Naive thymus-derived CD8-positive, alpha-beta T cell (primary cell): ENCODE measurements around the gene KLRF1. TPM values are rescaled to one million over a fixed set of nuclear protein-coding genes. Genes with fewer than 3 reads are reported as not detected.

Experiments used
- ATAC-seq, 2 donors: fragments of 150-1000 bp; cut with Tn5 transposase in 1 of 2; sonication (Bioruptor Pico), chemical (Tn5 transposase) in 1 of 2; 1 replicate in 1 of 2; 2 replicates in 1 of 2; pipeline ENCODE4 v1.10.0; 2021; ENCODE audit warnings: mild to moderate bottlenecking in 2 of 2, moderate library complexity in 2 of 2
- POLR2A ChIA-PET: fragments of 350-600 bp; sonication (Branson Sonifier 250); formaldehyde crosslinking; loops from one replicate; lab custom pipeline; 2021; ENCODE audit warnings: antibody characterized with exemption; lab: Charles Lee
- DNase-seq, 10 donors: peaks; one replicate each; pipeline versions ENCODE4 v3.0.0 to v3.0.0-alpha.2; 2020 to 2022
- H3K27ac Mint-ChIP-seq, 10 donors: one replicate each; pipeline ENCODE4 v1.8.0; 2020 to 2022; ENCODE audit warnings: mild to moderate bottlenecking in 10 of 10, mixed read lengths in 10 of 10, moderate library complexity in 4 of 10, inconsistent platforms in 1 of 10
- H3K27me3 Mint-ChIP-seq, 5 donors: one replicate each; pipeline ENCODE4 v1.8.0; 2021 to 2022; ENCODE audit warnings: mixed read lengths in 5 of 5
- H3K36me3 Mint-ChIP-seq, 3 donors: one replicate each; pipeline ENCODE4 v1.8.0; 2020 to 2022; ENCODE audit warnings: mixed read lengths in 3 of 3, mild to moderate bottlenecking in 2 of 3, inconsistent platforms in 1 of 3
- H3K4me1 Mint-ChIP-seq, 4 donors: one replicate each; pipeline ENCODE4 v1.8.0; 2021 to 2022; ENCODE audit warnings: mixed read lengths in 4 of 4
- H3K4me3 Mint-ChIP-seq, 10 donors: one replicate each; pipeline ENCODE4 v1.8.0; 2020 to 2022; ENCODE audit warnings: mild to moderate bottlenecking in 10 of 10, mixed read lengths in 10 of 10, moderate library complexity in 6 of 10, inconsistent platforms in 1 of 10
- H3K9me3 Mint-ChIP-seq, 9 donors: one replicate each; pipeline ENCODE4 v1.8.0; 2020 to 2022; ENCODE audit warnings: mixed read lengths in 9 of 9, mild to moderate bottlenecking in 3 of 9, inconsistent platforms in 1 of 9, moderate library complexity in 1 of 9
- polyA plus RNA-seq, 3 donors: library from polyadenylated mRNA; unstranded; fragments of 300-500 nt; fragmentation: Illumina TruSeq; gene quantifications; one replicate each; pipeline ENCODE4 v1.2.3, GENCODE V29; 2021
- total RNA-seq, 8 experiments: library from RNA in 2 of 8; stranded (reverse) in 2 of 8; gene quantifications; one replicate each; pipeline ENCODE4 v1.2.3 and lab custom pipeline; 2021 to 2026

Gene KLRF1
- total and polyA plus RNA-seq, 5 experiments from 2014 or later, result 0.83 to 83.4 (median 0.93) TPM

GRCh38 chr12:9858135-9858534 is 30.9 kb downstream of the KLRF1 start:
- H3K27ac Mint-ChIP-seq, result peak overlapping the region in 1 of 10 donors; percentile 2
- DNase-seq, result no peak
- no peaks in the 10 kb centered on the region for H3K27me3 Mint-ChIP-seq
- H3K4me1 Mint-ChIP-seq, result peaks cover 28 to 79% (median 65%) of the 10 kb centered on the region in 4 donors
- POLR2A ChIA-PET, result interaction anchor here (0.6 kb wide), 1 partner anchor 39 kb away, joined by 4 read pairs; no protein-coding TSS in a partner anchor
- H3K9me3 Mint-ChIP-seq, result peaks cover 0 to 6% (median 1%) of the 10 kb centered on the region in 9 donors
- ATAC-seq, result no peak
- H3K36me3 Mint-ChIP-seq, result peaks cover 6 to 73% (median 46%) of the 10 kb centered on the region in 3 donors
- peak overlapping the region in 1 of 10 donors; percentile 28 for H3K4me3 Mint-ChIP-seq

- Mint-ChIP-seq H3K27ac (peak overlapping the region; percentile 72 to 96 (median 87)), H3K36me3 (peaks cover 17 to 25% (median 22%) of the 10 kb centered on the region in 3 donors), H3K9me3 (peaks cover 0 to 16% (median 12%) of the 10 kb centered on the region in 9 donors), H3K27me3 (no peaks in the 10 kb centered on the region), H3K4me1 (peaks cover 16 to 57% (median 42%) of the 10 kb centered on the region in 4 donors), H3K4me3 (peak overlapping the region; percentile 75 to 96 (median 90))
- DNase-seq (peak in 3 of 10 donors; percentile 25 to 34 (median 34)), ATAC-seq (peak; percentile 43 to 53)
- POLR2A ChIA-PET, result interaction anchor here (0.7 to 1.3 kb wide), 4 partner anchors 41 to 670 kb away, joined by 3 to 6 read pairs (median 3); no protein-coding TSS in a partner anchor
Observed at GRCh38 chr12:9864913-9865675, 37.8 kb downstream of the KLRF1 start.

- peak overlapping the region; percentile 82 to 96 (median 91) for H3K27ac Mint-ChIP-seq
- H3K4me1 Mint-ChIP-seq, result peaks cover 21 to 62% (median 41%) of the 10 kb centered on the region in 4 donors
- H3K36me3 Mint-ChIP-seq, result peaks cover 15 to 19% (median 17%) of the 10 kb centered on the region in 3 donors
- peaks cover 0 to 16% (median 12%) of the 10 kb centered on the region in 9 donors for H3K9me3 Mint-ChIP-seq
- POLR2A ChIA-PET, result interaction anchor here (1.1 to 4.0 kb wide), 2 partner anchors 40 to 107 kb away, joined by 3 to 26 read pairs; partner anchors contain the start of gene CD69
- peak in 2 of 10 donors; percentile 5 to 17 for DNase-seq
- ATAC-seq, result no peak
- H3K27me3 Mint-ChIP-seq, result no peaks in the 10 kb centered on the region
- H3K4me3 Mint-ChIP-seq, result peak overlapping the region; percentile 81 to 96 (median 90)
Observed at GRCh38 chr12:9866860-9867269, 39.6 kb downstream of the KLRF1 start.

GRCh38 chr12:9867531-9867930 is 40.2 kb downstream of the KLRF1 start:
- DNase-seq, result peak in 2 of 10 donors; percentile 19 to 22
- no peaks in the 10 kb centered on the region for H3K27me3 Mint-ChIP-seq

GRCh38 chr12:9868311-9868801 is 41.1 kb downstream of the KLRF1 start:
- Mint-ChIP-seq H3K27me3 (no peaks in the 10 kb centered on the region), H3K27ac (peak overlapping the region; percentile 91 to 100 (median 98)), H3K36me3 (peaks cover 5 to 10% (median 9%) of the 10 kb centered on the region in 3 donors), H3K9me3 (peaks cover 0 to 9% (median 8%) of the 10 kb centered on the region in 9 donors), H3K4me1 (peaks cover 21 to 62% (median 36%) of the 10 kb centered on the region in 4 donors), H3K4me3 (peak overlapping the region; percentile 89 to 96 (median 90))
- DNase-seq (peak in 3 of 10 donors; percentile 28 to 37 (median 32)), ATAC-seq (peak; percentile 22 to 26)
- POLR2A ChIA-PET, result interaction anchor here (0.6 to 4.0 kb wide), 9 partner anchors 17 to 691 kb away, joined by 3 to 26 read pairs (median 4); no protein-coding TSS in a partner anchor

More at GRCh38 chr12:9867531-9867930, 40.2 kb downstream of the KLRF1 start:
- POLR2A ChIA-PET, result interaction anchor here (0.6 to 4.0 kb wide), 4 partner anchors 39 to 211 kb away, joined by 3 to 26 read pairs (median 10); partner anchors contain the start of gene CD69
- no peak for ATAC-seq
- Mint-ChIP-seq H3K4me3 (peak overlapping the region; percentile 81 to 96 (median 90)), H3K4me1 (peaks cover 21 to 65% (median 43%) of the 10 kb centered on the region in 4 donors), H3K9me3 (peaks cover 0 to 15% (median 10%) of the 10 kb centered on the region in 9 donors), H3K27ac (peak overlapping the region; percentile 82 to 96 (median 91)), H3K36me3 (peaks cover 13 to 18% (median 14%) of the 10 kb centered on the region in 3 donors)

GRCh38 chr12:9868951-9869306 is 41.6 kb downstream of the KLRF1 start:
- ATAC-seq (no peak), DNase-seq (no peak)
- Mint-ChIP-seq H3K9me3 (peaks cover 0 to 4% (median 2%) of the 10 kb centered on the region in 9 donors), H3K4me1 (peaks cover 21 to 56% (median 34%) of the 10 kb centered on the region in 4 donors), H3K27ac (peak overlapping the region; percentile 69 to 100 (median 98)), H3K4me3 (peak overlapping the region; percentile 89 to 96 (median 90)), H3K36me3 (peaks cover 3 to 4% (median 3%) of the 10 kb centered on the region in 3 donors), H3K27me3 (no peaks in the 10 kb centered on the region)
- POLR2A ChIA-PET, result interaction anchor here (0.6 to 4.0 kb wide), 16 partner anchors 17 to 690 kb away, joined by 3 to 26 read pairs (median 4); no protein-coding TSS in a partner anchor

GRCh38 chr12:9869307-9870161 is 42.3 kb downstream of the KLRF1 start, which contains the start of gene CLEC2B:
TSS of gene CLEC2B (minus strand) at chr12:9869354.
- no peaks in the 10 kb centered on the region for H3K36me3 Mint-ChIP-seq
- POLR2A ChIA-PET, result interaction anchor here (0.6 to 4.0 kb wide), 15 partner anchors 17 to 690 kb away, joined by 3 to 26 read pairs (median 4); no protein-coding TSS in a partner anchor
- DNase-seq (peak in 5 of 10 donors; percentile 26 to 66 (median 61)), ATAC-seq (peak; percentile 65 to 77)
- no peaks in the 10 kb centered on the region for H3K27me3 Mint-ChIP-seq
- H3K4me1 Mint-ChIP-seq, result peaks cover 21 to 50% (median 28%) of the 10 kb centered on the region in 4 donors
- H3K9me3 Mint-ChIP-seq, result no peaks in the 10 kb centered on the region
- peak within 1 kb of the TSS; percentile 89 to 96 (median 90) for H3K4me3 Mint-ChIP-seq
- peak within 1 kb of the TSS; percentile 96 to 100 (median 98) for H3K27ac Mint-ChIP-seq

GRCh38 chr12:9870286-9870866 is 43.1 kb downstream of the KLRF1 start:
- peaks cover 18 to 41% (median 23%) of the 10 kb centered on the region in 4 donors for H3K4me1 Mint-ChIP-seq
- ATAC-seq (no peak), DNase-seq (peak in 3 of 10 donors; percentile 14 to 37 (median 28))
- H3K36me3 Mint-ChIP-seq, result no peaks in the 10 kb centered on the region
- peak overlapping the region; percentile 96 to 100 (median 98) for H3K27ac Mint-ChIP-seq
- POLR2A ChIA-PET, result interaction anchor here (0.6 to 2.6 kb wide), 3 partner anchors 17 to 36 kb away, joined by 3 to 17 read pairs (median 3); no protein-coding TSS in a partner anchor
- H3K9me3 Mint-ChIP-seq, result no peaks in the 10 kb centered on the region
- H3K27me3 Mint-ChIP-seq, result no peaks in the 10 kb centered on the region
- peak overlapping the region; percentile 89 to 96 (median 90) for H3K4me3 Mint-ChIP-seq

GRCh38 chr12:9872162-9872561 is 44.9 kb downstream of the KLRF1 start:
- POLR2A ChIA-PET, result interaction anchor here (0.5 to 2.6 kb wide), 4 partner anchors 32 to 1108 kb away, joined by 3 to 17 read pairs (median 4); no protein-coding TSS in a partner anchor
- H3K27ac Mint-ChIP-seq, result peak overlapping the region in 5 of 10 donors; percentile 11 to 96 (median 40)

GRCh38 chr12:9872742-9873141 is 45.5 kb downstream of the KLRF1 start:
- DNase-seq (no peak), ATAC-seq (no peak)
- no peaks in the 10 kb centered on the region for H3K27me3 Mint-ChIP-seq
- H3K36me3 Mint-ChIP-seq, result no peaks in the 10 kb centered on the region
- H3K4me3 Mint-ChIP-seq, result no peak overlapping the region
- POLR2A ChIA-PET, result interaction anchor here (0.5 to 1.3 kb wide), 4 partner anchors 31 to 1108 kb away, joined by 3 to 5 read pairs (median 4); no protein-coding TSS in a partner anchor
- H3K9me3 Mint-ChIP-seq, result no peaks in the 10 kb centered on the region
- H3K27ac Mint-ChIP-seq, result peak overlapping the region in 5 of 10 donors; percentile 58 to 96 (median 69)
- H3K4me1 Mint-ChIP-seq, result peaks cover 18 to 28% (median 21%) of the 10 kb centered on the region in 4 donors

More at GRCh38 chr12:9872162-9872561, 44.9 kb downstream of the KLRF1 start:
- Mint-ChIP-seq H3K4me3 (no peak overlapping the region), H3K27me3 (no peaks in the 10 kb centered on the region), H3K36me3 (no peaks in the 10 kb centered on the region), H3K4me1 (peaks cover 18 to 28% (median 21%) of the 10 kb centered on the region in 4 donors), H3K9me3 (no peaks in the 10 kb centered on the region)
- ATAC-seq (no peak), DNase-seq (no peak)
